SK-N-SH treated with all-trans-retinoic acid at 6 μM for 48 hours (cell line): Measurements from ENCODE around the gene IPO4.

ENCODE experiments used
- ATAC-seq: fragments of 200-7000 bp; cut with Tn5 transposase; 3 replicates; pipeline ENCODE4 v1.9.1; 2020; ENCODE audit warnings: mild to moderate bottlenecking, moderate library complexity
- BACH2 ChIP-seq: fragments of 250-450 bp; sonication (Bioruptor Pico); IDR thresholded peaks from 2 replicates; pipeline ENCODE4 v1.9.0; 2021; ENCODE audit warnings: mild to moderate bottlenecking, borderline replicate concordance
- CSDC2 ChIP-seq: fragments of 250-450 bp; sonication (Bioruptor Pico); IDR thresholded peaks from 2 replicates; pipeline ENCODE4 v1.5.0; 2020; ENCODE audit warnings: mild to moderate bottlenecking, moderate library complexity
- CSRNP3 ChIP-seq: fragments of 250-450 bp; sonication (Bioruptor Pico); IDR thresholded peaks from 2 replicates; pipeline ENCODE4 v1.5.1; 2021; ENCODE audit warnings: mild to moderate bottlenecking, moderate library complexity
- GLIS3 ChIP-seq: fragments of 250-450 bp; sonication (Bioruptor Pico); IDR thresholded peaks from 2 replicates; pipeline ENCODE4 v1.5.0; 2020; ENCODE audit warnings: mild to moderate bottlenecking, moderate library complexity
- ISL1 ChIP-seq: fragments of 250-450 bp; sonication (Bioruptor Pico); IDR thresholded peaks from 2 replicates; pipeline ENCODE4 v2.1.2; 2022; ENCODE audit warnings: mild to moderate bottlenecking, moderate library complexity
- OSR1 ChIP-seq: fragments of 250-450 bp; sonication (Bioruptor Pico); IDR thresholded peaks from 2 replicates; pipeline ENCODE4 v1.8.0; 2022; ENCODE audit warnings: moderate library complexity, mild to moderate bottlenecking, inconsistent platforms
- POU6F1 ChIP-seq: fragments of 250-450 bp; sonication (Bioruptor Pico); IDR thresholded peaks from 2 replicates; pipeline ENCODE4 v1.8.0; 2021; ENCODE audit warnings: low read depth, mild to moderate bottlenecking, moderate library complexity, borderline replicate concordance
- PPARA ChIP-seq: fragments of 250-450 bp; sonication (Bioruptor Pico); IDR thresholded peaks from 2 replicates; pipeline ENCODE4 v1.5.0; 2020; ENCODE audit warnings: mild to moderate bottlenecking, borderline replicate concordance
- RARB ChIP-seq: fragments of 250-450 bp; sonication (Bioruptor Pico); IDR thresholded peaks from 2 replicates; pipeline ENCODE4 v1.8.0; 2021; ENCODE audit warnings: mild to moderate bottlenecking, moderate library complexity
- SNAI2 ChIP-seq: fragments of 250-450 bp; sonication (Bioruptor Pico); IDR thresholded peaks from 2 replicates; pipeline ENCODE4 v1.5.0; 2020; ENCODE audit warnings: mild to moderate bottlenecking, moderate library complexity
- TOX ChIP-seq: fragments of 250-450 bp; sonication (Bioruptor Pico); IDR thresholded peaks from 2 replicates; pipeline ENCODE4 v1.8.0; 2021; ENCODE audit warnings: mild to moderate bottlenecking, moderate library complexity, borderline replicate concordance
- ZFP3 ChIP-seq: fragments of 250-450 bp; sonication (Bioruptor Pico); IDR thresholded peaks from 2 replicates; pipeline ENCODE4 v1.5.0; 2020; ENCODE audit warnings: mild to moderate bottlenecking, moderate library complexity
- ZNF70 ChIP-seq: fragments of 450-650 bp; formaldehyde crosslinking; IDR thresholded peaks from 2 replicates; pipeline ENCODE4 v1.5.0; 2020; ENCODE audit warnings: mild to moderate bottlenecking, moderate library complexity
- TF ChIP-seq, protein P1 (sequence below): fragments of 250-450 bp; sonication (Bioruptor Pico); IDR thresholded peaks from 2 replicates; pipeline ENCODE4 v1.8.0; 2020; ENCODE audit warnings: mild to moderate bottlenecking, moderate library complexity, borderline replicate concordance
- TF ChIP-seq, protein P2 (sequence below): fragments of 250-450 bp; sonication (Bioruptor Pico); IDR thresholded peaks from 2 replicates; pipeline ENCODE4 v1.5.0; 2020; ENCODE audit warnings: mild to moderate bottlenecking, moderate library complexity
- TF ChIP-seq, protein P3 (sequence below): fragments of 250-450 bp; sonication (Bioruptor Pico); IDR thresholded peaks from 2 replicates; pipeline ENCODE4 v1.5.1; 2020; ENCODE audit warnings: low read depth, mild to moderate bottlenecking, moderate library complexity

The IPO4 gene

DNA sequence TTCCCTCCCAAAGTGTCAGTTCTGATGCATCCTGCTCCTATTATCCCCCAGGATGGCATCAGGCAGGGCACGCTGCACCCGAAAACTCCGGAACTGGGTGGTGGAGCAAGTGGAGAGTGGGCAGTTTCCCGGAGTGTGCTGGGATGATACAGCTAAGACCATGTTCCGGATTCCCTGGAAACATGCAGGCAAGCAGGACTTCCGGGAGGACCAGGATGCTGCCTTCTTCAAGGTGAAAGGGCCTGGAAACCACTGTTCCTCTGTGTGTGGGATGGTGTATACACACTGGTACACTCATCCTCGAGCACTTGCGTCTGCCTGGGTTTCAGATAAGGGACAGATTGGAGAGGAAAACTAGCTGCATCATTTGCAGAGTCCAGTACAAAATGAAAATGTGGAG lies 26.5 kb downstream of the IPO4 start (continued):
- TF ChIP-seq OSR1 (CRISPR knock-in tag), result no peak
- TF ChIP-seq TOX (CRISPR knock-in tag), result no peak

DNA sequence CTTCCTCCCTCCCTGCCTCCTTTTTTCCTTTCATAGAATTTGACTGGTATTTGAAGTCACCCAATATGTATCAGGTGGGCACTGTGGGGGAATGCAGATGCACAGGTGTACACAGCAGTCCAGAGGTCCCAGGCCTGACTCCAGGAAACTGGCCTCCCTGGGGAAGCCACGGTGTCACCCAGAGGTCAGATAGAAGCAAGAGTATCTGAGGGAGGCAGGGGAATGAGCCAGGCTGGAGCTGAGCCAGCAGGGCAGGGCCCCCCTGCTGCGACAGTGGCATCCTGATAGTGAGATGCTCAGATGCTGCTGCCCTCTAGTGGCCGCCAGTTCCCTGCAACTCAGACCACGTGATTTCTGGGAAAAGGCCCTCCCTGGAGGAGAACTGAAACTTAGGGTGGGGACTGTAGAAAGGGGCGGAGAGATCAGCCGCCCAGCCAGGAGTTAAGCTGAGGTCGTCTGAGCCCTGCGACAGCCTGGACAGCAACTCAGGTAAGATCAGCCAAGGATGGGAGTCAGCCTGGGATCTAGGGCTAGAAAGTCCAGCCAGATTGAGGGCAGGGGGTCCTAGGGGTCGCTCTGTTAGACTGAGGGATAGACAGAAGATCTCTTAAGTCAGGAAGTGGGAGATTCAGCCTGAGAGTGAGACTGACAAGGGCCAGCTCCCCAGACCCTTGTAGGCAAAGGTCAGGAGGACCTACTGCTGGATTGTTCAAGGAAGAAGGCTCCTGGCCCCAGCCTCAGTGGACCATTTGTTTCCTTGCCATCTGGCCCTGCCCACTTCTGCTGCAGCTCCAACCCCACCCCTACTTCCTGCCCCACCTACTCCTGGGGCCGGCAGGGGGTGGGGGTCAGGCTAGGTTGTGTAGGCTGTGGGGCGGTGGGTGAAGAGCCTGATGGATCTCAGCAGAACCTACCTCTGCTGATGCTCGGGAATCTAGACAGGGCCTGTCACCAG lies 27.5 kb downstream of the IPO4 start, which contains the start of gene IRF9:
Gene IRF9 (plus strand): TSS at position 416 of the 955 bp plus-strand sequence. CDS start 880 bp downstream, outside the sequence.
- peak; percentile 94 for ATAC-seq

DNA sequence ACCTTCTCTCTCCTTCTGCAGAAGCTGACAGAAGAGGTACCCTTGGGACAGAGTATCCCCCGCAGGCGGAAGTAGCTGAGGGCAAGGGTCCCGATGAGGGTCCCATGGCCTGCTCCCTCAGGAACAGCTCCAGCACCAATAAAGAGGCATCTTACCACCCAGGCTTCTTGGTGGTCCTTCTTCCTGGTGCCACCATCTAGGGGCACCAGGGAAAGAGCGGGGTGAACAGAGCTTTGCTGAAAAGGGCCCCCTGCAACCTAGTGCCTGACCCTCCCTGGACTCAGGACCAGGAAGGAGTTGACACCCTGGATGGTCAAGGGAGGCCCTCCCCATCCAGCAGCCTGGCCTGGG lies 28.1 kb downstream of the IPO4 start:
- ATAC-seq, result peak; percentile 5; the same call in 2 of the 3 replicates

More for the DNA sequence above, 27.5 kb downstream of the IPO4 start, which contains the start of gene IRF9:
- TF ChIP-seq POU6F1 (CRISPR knock-in tag) (no peak), ZNF70 (CRISPR knock-in tag) (peak; percentile 14; the same call in 1 of the 2 replicates), GLIS3 (CRISPR knock-in tag) (peak; percentile 78; the same call in 1 of the 2 replicates), TOX (CRISPR knock-in tag) (peak; percentile 64; the same call in 1 of the 2 replicates), BACH2 (CRISPR knock-in tag) (no peak), ISL1 (CRISPR knock-in tag) (no peak), ZFP3 (0 out of 2 replicates have a peak, but pooled peaks have one; percentile 58), CSRNP3 (CRISPR knock-in tag) (peak; percentile 18; the same call in 1 of the 2 replicates)
- TF ChIP-seq, protein P1, sequence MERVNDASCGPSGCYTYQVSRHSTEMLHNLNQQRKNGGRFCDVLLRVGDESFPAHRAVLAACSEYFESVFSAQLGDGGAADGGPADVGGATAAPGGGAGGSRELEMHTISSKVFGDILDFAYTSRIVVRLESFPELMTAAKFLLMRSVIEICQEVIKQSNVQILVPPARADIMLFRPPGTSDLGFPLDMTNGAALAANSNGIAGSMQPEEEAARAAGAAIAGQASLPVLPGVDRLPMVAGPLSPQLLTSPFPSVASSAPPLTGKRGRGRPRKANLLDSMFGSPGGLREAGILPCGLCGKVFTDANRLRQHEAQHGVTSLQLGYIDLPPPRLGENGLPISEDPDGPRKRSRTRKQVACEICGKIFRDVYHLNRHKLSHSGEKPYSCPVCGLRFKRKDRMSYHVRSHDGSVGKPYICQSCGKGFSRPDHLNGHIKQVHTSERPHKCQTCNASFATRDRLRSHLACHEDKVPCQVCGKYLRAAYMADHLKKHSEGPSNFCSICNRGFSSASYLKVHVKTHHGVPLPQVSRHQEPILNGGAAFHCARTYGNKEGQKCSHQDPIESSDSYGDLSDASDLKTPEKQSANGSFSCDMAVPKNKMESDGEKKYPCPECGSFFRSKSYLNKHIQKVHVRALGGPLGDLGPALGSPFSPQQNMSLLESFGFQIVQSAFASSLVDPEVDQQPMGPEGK (CRISPR knock-in tag), result peak; percentile 62

More for the DNA sequence above, 28.1 kb downstream of the IPO4 start:
- TF ChIP-seq PPARA (CRISPR knock-in tag), result no peak
- no peak for TF ChIP-seq POU6F1 (CRISPR knock-in tag)
- TF ChIP-seq SNAI2, result no peak
- no peak for TF ChIP-seq TOX (CRISPR knock-in tag)
- TF ChIP-seq OSR1 (CRISPR knock-in tag), result no peak
- TF ChIP-seq CSRNP3 (CRISPR knock-in tag), result no peak
- no peak for TF ChIP-seq RARB (CRISPR knock-in tag)
- TF ChIP-seq, protein P2, sequence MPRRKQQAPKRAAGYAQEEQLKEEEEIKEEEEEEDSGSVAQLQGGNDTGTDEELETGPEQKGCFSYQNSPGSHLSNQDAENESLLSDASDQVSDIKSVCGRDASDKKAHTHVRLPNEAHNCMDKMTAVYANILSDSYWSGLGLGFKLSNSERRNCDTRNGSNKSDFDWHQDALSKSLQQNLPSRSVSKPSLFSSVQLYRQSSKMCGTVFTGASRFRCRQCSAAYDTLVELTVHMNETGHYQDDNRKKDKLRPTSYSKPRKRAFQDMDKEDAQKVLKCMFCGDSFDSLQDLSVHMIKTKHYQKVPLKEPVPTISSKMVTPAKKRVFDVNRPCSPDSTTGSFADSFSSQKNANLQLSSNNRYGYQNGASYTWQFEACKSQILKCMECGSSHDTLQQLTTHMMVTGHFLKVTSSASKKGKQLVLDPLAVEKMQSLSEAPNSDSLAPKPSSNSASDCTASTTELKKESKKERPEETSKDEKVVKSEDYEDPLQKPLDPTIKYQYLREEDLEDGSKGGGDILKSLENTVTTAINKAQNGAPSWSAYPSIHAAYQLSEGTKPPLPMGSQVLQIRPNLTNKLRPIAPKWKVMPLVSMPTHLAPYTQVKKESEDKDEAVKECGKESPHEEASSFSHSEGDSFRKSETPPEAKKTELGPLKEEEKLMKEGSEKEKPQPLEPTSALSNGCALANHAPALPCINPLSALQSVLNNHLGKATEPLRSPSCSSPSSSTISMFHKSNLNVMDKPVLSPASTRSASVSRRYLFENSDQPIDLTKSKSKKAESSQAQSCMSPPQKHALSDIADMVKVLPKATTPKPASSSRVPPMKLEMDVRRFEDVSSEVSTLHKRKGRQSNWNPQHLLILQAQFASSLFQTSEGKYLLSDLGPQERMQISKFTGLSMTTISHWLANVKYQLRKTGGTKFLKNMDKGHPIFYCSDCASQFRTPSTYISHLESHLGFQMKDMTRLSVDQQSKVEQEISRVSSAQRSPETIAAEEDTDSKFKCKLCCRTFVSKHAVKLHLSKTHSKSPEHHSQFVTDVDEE (CRISPR knock-in tag), result no peak
- TF ChIP-seq CSDC2 (CRISPR knock-in tag), result no peak
- TF ChIP-seq BACH2 (CRISPR knock-in tag), result no peak
- TF ChIP-seq, protein P3, sequence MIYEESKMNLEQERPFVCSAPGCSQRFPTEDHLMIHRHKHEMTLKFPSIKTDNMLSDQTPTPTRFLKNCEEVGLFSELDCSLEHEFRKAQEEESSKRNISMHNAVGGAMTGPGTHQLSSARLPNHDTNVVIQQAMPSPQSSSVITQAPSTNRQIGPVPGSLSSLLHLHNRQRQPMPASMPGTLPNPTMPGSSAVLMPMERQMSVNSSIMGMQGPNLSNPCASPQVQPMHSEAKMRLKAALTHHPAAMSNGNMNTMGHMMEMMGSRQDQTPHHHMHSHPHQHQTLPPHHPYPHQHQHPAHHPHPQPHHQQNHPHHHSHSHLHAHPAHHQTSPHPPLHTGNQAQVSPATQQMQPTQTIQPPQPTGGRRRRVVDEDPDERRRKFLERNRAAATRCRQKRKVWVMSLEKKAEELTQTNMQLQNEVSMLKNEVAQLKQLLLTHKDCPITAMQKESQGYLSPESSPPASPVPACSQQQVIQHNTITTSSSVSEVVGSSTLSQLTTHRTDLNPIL (CRISPR knock-in tag), result no peak
- TF ChIP-seq GLIS3 (CRISPR knock-in tag), result no peak
